Measurements from ENCODE around the gene IL21R. TPM values are rescaled to one million over a fixed set of nuclear protein-coding genes. Genes with fewer than 3 reads are reported as not detected.

Gene IL21R
- total and polyA plus RNA-seq, 3 donors from 2014 or later: 0.31 to 2.3 (median 0.87) TPM

DNA sequence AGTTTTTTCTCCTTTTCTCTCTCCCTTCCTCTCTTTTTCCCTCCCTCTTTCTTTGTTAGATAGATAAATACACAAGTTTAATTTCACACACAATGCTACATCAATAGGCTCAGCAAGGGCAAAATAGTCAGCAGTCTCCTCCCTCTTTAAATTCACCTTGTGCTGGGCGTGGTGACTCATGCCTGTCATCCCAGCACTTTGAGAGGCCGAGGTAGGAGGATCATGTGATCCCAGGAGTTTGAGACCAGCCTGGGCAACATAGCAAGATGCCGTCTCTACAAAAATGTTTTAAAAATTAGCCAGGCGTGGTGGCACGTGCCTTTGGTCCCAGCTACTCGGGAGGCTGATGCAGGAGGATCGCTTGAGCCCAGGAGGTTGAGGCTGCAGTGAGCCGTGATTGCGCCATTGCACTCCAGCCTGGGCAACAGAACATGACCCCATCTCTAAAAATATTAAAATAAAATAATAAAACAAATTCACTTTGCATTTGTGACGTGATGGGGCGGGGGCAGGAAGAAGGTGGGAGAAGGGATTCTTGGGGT lies 27.4 kb downstream of the IL21R start:
- peak; percentile 6 for DNase-seq
- no peaks in the 10 kb centered on the region for H3K9me3 ChIP-seq
- no peaks in the 10 kb centered on the region for H3K27me3 ChIP-seq
- no peaks in the 10 kb centered on the region for H3K4me1 ChIP-seq
- WGBS, 2 donors: 82 to 90% methylated on average over 11 of the region's 11 CpGs
- H3K27ac ChIP-seq: no peak overlapping the region
- no peaks in the 10 kb centered on the region for H3K36me3 ChIP-seq (ENCODE audit: low read depth, missing control alignments)
- no peak overlapping the region for H3K4me3 ChIP-seq
- intact Hi-C loops (cut with DNase I; ENCODE audit: low total_unique reads): no loop called here
- TF ChIP-seq, protein P1, sequence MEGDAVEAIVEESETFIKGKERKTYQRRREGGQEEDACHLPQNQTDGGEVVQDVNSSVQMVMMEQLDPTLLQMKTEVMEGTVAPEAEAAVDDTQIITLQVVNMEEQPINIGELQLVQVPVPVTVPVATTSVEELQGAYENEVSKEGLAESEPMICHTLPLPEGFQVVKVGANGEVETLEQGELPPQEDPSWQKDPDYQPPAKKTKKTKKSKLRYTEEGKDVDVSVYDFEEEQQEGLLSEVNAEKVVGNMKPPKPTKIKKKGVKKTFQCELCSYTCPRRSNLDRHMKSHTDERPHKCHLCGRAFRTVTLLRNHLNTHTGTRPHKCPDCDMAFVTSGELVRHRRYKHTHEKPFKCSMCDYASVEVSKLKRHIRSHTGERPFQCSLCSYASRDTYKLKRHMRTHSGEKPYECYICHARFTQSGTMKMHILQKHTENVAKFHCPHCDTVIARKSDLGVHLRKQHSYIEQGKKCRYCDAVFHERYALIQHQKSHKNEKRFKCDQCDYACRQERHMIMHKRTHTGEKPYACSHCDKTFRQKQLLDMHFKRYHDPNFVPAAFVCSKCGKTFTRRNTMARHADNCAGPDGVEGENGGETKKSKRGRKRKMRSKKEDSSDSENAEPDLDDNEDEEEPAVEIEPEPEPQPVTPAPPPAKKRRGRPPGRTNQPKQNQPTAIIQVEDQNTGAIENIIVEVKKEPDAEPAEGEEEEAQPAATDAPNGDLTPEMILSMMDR (IDR thresholded peaks at IDR 0.05): no peak
- no peak for TF ChIP-seq POLR2A (IDR thresholded peaks at IDR 0.05)

DNA sequence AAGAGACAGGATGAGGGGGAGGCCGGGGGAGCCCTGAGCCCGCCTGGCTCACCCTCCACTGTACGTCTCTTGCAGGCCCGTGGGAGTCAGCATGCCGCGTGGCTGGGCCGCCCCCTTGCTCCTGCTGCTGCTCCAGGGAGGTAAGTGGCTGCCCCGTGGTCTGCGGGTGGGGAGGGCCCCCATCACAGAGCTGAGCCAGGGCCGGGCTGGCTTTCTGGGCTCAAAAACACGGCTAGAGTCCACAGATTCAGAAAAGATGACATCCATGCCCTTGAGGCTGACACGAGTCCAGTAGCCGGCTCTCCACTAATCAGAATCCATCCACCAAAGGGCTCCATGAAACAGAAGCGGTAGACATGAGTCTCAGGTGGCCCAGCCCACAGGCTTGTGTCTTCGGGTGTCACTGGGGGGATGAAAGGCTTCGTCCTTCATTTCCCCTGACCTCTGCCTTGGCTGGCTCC lies 28.0 kb downstream of the IL21R start:
- WGBS, 2 donors: 41 to 67% methylated on average over 5 to 16 of the region's 16 CpGs
- no peak for TF ChIP-seq POLR2A (IDR thresholded peaks at IDR 0.05)
- TF ChIP-seq, protein P1 (IDR thresholded peaks at IDR 0.05): no peak
- H3K4me3 ChIP-seq: no peak overlapping the region
- H3K27ac ChIP-seq: no peak overlapping the region
- peak; percentile 10 for DNase-seq
- H3K4me1 ChIP-seq: no peaks in the 10 kb centered on the region
- no peaks in the 10 kb centered on the region for H3K36me3 ChIP-seq (ENCODE audit: low read depth, missing control alignments)
- intact Hi-C loops (cut with DNase I; ENCODE audit: low total_unique reads): no loop called here
- no peaks in the 10 kb centered on the region for H3K9me3 ChIP-seq
- H3K27me3 ChIP-seq: no peaks in the 10 kb centered on the region

DNA sequence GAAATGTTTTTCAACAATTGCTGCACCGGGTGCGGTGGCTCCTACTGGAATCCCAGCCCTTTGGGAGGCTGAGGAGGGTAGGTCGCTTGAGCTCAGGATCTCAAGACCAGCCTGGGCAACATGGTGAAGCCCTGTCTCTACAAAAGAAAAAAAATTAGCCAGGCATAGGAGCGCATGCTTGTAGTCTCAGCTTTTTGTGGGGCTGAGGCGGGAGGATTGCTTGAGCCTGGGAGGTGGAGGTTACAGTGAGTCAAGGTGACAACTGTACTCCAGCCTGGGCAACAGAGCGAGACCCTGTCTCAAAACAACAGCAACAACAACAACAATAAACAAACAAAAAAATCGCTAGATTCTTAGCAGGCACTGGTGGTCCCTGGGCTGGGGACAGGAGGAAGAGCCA lies 28.5 kb downstream of the IL21R start:
- Histone ChIP-seq H3K27ac (no peak overlapping the region), H3K4me1 (no peaks in the 10 kb centered on the region), H3K4me3 (no peak overlapping the region), H3K27me3 (no peaks in the 10 kb centered on the region), H3K36me3 (ENCODE audit: low read depth, missing control alignments) (no peaks in the 10 kb centered on the region), H3K9me3 (no peaks in the 10 kb centered on the region)
- intact Hi-C loops (cut with DNase I; ENCODE audit: low total_unique reads): no loop called here
- WGBS, 2 donors: 84 to 88% methylated on average over 7 of the region's 7 CpGs
- DNase-seq: peak; percentile 3
- TF ChIP-seq POLR2A (IDR thresholded peaks at IDR 0.05): no peak
- TF ChIP-seq, protein P1 (IDR thresholded peaks at IDR 0.05): no peak

DNA sequence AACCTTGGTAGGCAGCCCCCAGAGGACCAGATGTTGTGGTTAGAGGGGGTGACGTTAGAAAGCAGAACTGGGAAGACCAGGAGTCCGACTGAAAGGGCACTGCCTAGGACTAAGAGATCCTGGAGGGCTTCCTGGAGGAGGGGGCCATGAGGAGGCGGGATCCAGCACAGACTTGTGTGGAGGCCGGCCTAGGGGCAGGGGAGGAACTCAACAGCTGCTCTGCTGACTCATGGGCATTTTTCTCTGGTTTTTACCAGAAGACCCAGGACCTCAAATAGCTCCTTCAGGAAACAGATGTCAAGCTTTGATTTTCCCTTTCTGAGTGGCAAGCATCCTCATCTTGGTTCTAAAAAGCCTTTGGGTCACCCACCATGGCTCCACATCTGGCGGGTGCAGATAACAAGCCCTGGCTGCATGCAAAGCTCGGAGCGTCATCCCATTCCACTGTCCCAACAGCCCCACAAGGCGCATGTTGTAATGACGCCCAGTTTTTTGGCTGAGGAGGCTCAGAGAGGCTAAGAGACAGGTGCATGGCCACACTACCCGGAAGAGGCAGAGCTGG lies 29.0 kb downstream of the IL21R start:
- TF ChIP-seq, protein P1 (IDR thresholded peaks at IDR 0.05): no peak
- TF ChIP-seq POLR2A (IDR thresholded peaks at IDR 0.05): no peak
- intact Hi-C loops (cut with DNase I; ENCODE audit: low total_unique reads): no loop called here
- Histone ChIP-seq H3K27me3 (no peaks in the 10 kb centered on the region), H3K36me3 (ENCODE audit: low read depth, missing control alignments) (no peaks in the 10 kb centered on the region), H3K4me3 (no peak overlapping the region), H3K4me1 (no peaks in the 10 kb centered on the region), H3K27ac (no peak overlapping the region), H3K9me3 (no peaks in the 10 kb centered on the region)
- 71 to 86% methylated on average over 10 of the region's 10 CpGs for WGBS, 2 donors
- DNase-seq: no peak
